ENCODE results near the gene CCDC142.
A peak's percentile ranks its signal among the peaks of the same experiment; 100 is the strongest.

Gene CCDC142

DNA sequence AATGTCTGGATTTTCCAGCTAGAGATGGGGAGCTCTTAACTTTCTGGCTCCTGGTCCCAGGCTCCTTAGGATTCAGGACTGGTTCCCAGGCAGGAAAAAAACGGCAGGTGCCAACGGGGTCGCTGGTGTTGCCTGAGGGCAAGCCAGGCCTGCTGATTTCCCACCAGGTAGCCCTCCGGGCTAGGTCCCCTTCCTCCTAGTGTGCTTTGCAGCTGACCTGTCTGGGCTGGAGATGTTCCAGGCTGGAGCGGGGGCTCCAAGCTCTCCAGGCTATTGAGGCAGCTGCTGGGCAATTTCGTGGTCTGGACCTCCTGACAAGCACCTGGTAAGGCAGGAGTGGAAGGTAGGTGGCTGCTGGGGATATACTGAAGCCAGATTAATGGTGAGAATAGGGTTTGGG lies 8.3 kb downstream of the CCDC142 start:
- no peak overlapping the region for H3K4me2 ChIP-seq (ENCODE audit: insufficient read depth, low read length, poor library complexity, severe bottlenecking)
- no peak overlapping the region for H2AK5ac ChIP-seq (ENCODE audit: low read depth, low read length)
- H4K8ac ChIP-seq (ENCODE audit: low read depth, low read length) = no peak overlapping the region
- H3K79me1 ChIP-seq (ENCODE audit: low read depth, low read length) = no peaks in the 10 kb centered on the region
- DNase-seq (ENCODE audit: low spot score) = no peak
- H3K4me1 ChIP-seq (ENCODE audit: control insufficient read depth in 2 of 2, insufficient read depth in 1 of 2, low read depth in 1 of 2, low read length in 2 of 2) = peaks cover 6 to 11% of the 10 kb centered on the region in 2 donors
- no peak overlapping the region for H3K23ac ChIP-seq (ENCODE audit: low read depth, low read length, poor library complexity)
- peaks cover 24 to 49% of the 10 kb centered on the region in 2 donors for H3K36me3 ChIP-seq (replicated peaks in 1 of 2; ENCODE audit: control insufficient read depth in 2 of 2, insufficient read depth in 2 of 2, low read length in 2 of 2)
- H2BK5ac ChIP-seq (ENCODE audit: low read length) = no peak overlapping the region
- no peaks in the 10 kb centered on the region for H3K9me3 ChIP-seq (replicated peaks in 1 of 2; ENCODE audit: control insufficient read depth in 2 of 2, insufficient read depth in 1 of 2, low read depth in 1 of 2, low read length in 2 of 2)
- H3K9ac ChIP-seq (ENCODE audit: low read depth, low read length, poor library complexity) = no peak overlapping the region
- no peak overlapping the region for H3K18ac ChIP-seq (ENCODE audit: low read length)
- no peak overlapping the region for H2BK15ac ChIP-seq (ENCODE audit: low read length)
- H3K27me3 ChIP-seq (ENCODE audit: control insufficient read depth in 3 of 3, insufficient read depth in 3 of 3, low read depth in 1 of 3, low read length in 3 of 3) = no peaks in the 10 kb centered on the region
- H3K14ac ChIP-seq (ENCODE audit: low read length) = no peak overlapping the region
- H3K4me3 ChIP-seq (ENCODE audit: low read length in 2 of 2) = no peak overlapping the region
- no CpG with 5 or more reads among the region's 6 CpGs for WGBS, 2 donors (ENCODE audit: extremely low coverage in 2 of 2, insufficient read length in 2 of 2, insufficient replicate concordance in 1 of 2)
- H3K4ac ChIP-seq (ENCODE audit: low read length) = no peak overlapping the region
- no peak overlapping the region for H2BK120ac ChIP-seq (ENCODE audit: low read depth, low read length)
- no peak overlapping the region for H3K27ac ChIP-seq (replicated peaks; ENCODE audit: low read length)
- no peak overlapping the region for H2BK12ac ChIP-seq (ENCODE audit: low read length)
- H2AFZ ChIP-seq (ENCODE audit: low read length) = no peak overlapping the region
- no peak overlapping the region for H4K91ac ChIP-seq (ENCODE audit: low read depth, low read length, poor library complexity)

DNA sequence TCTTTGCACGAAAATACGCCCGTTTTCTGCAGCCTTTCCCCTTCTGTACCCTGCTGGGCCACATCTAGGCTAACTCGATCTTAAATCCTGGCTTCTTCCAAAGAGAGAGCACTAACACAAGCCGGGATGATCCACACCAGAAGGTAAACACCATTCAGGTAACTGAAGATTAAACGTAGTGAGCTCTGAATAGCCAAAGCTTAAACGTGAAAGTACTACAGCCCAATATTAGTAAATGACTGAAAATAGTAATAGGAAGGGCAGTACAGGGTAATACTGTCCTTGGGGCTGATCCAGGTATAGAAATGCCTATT lies 9.9 kb downstream of the CCDC142 start:
- DNase-seq (ENCODE audit: low spot score) = no peak
- peak overlapping the region; percentile 74 to 89 for H3K4me3 ChIP-seq (ENCODE audit: low read length in 2 of 2)
- H2BK120ac ChIP-seq (ENCODE audit: low read depth, low read length) = no peak overlapping the region
- H3K4ac ChIP-seq (ENCODE audit: low read length) = no peak overlapping the region
- H2BK15ac ChIP-seq (ENCODE audit: low read length) = no peak overlapping the region
- H2AFZ ChIP-seq (ENCODE audit: low read length) = peak overlapping the region; percentile 83
- no peak overlapping the region for H2BK5ac ChIP-seq (ENCODE audit: low read length)
- H3K18ac ChIP-seq (ENCODE audit: low read length) = peak overlapping the region; percentile 63
- H3K23ac ChIP-seq (ENCODE audit: low read depth, low read length, poor library complexity) = no peak overlapping the region
- peak overlapping the region; percentile 58 for H4K8ac ChIP-seq (ENCODE audit: low read depth, low read length)
- peak overlapping the region; percentile 81 for H3K9ac ChIP-seq (ENCODE audit: low read depth, low read length, poor library complexity)
- no peak overlapping the region for H3K14ac ChIP-seq (ENCODE audit: low read length)
- H4K91ac ChIP-seq (ENCODE audit: low read depth, low read length, poor library complexity) = no peak overlapping the region
- H3K27ac ChIP-seq (replicated peaks; ENCODE audit: low read length) = peak overlapping the region; percentile 87
- peaks cover 24 to 44% of the 10 kb centered on the region in 2 donors for H3K36me3 ChIP-seq (replicated peaks in 1 of 2; ENCODE audit: control insufficient read depth in 2 of 2, insufficient read depth in 2 of 2, low read length in 2 of 2)
- WGBS, 2 donors (ENCODE audit: extremely low coverage in 2 of 2, insufficient read length in 2 of 2, insufficient replicate concordance in 1 of 2) = no CpG with 5 or more reads among the region's 7 CpGs
- H3K27me3 ChIP-seq (ENCODE audit: control insufficient read depth in 3 of 3, insufficient read depth in 3 of 3, low read depth in 1 of 3, low read length in 3 of 3) = no peaks in the 10 kb centered on the region
- peaks cover 6 to 11% of the 10 kb centered on the region in 2 donors for H3K4me1 ChIP-seq (ENCODE audit: control insufficient read depth in 2 of 2, insufficient read depth in 1 of 2, low read depth in 1 of 2, low read length in 2 of 2)
- no peaks in the 10 kb centered on the region for H3K79me1 ChIP-seq (ENCODE audit: low read depth, low read length)
- peak overlapping the region; percentile 87 for H3K4me2 ChIP-seq (ENCODE audit: insufficient read depth, low read length, poor library complexity, severe bottlenecking)
- H3K9me3 ChIP-seq (replicated peaks in 1 of 2; ENCODE audit: control insufficient read depth in 2 of 2, insufficient read depth in 1 of 2, low read depth in 1 of 2, low read length in 2 of 2) = no peaks in the 10 kb centered on the region
- H2AK5ac ChIP-seq (ENCODE audit: low read depth, low read length) = no peak overlapping the region
- H2BK12ac ChIP-seq (ENCODE audit: low read length) = no peak overlapping the region

DNA sequence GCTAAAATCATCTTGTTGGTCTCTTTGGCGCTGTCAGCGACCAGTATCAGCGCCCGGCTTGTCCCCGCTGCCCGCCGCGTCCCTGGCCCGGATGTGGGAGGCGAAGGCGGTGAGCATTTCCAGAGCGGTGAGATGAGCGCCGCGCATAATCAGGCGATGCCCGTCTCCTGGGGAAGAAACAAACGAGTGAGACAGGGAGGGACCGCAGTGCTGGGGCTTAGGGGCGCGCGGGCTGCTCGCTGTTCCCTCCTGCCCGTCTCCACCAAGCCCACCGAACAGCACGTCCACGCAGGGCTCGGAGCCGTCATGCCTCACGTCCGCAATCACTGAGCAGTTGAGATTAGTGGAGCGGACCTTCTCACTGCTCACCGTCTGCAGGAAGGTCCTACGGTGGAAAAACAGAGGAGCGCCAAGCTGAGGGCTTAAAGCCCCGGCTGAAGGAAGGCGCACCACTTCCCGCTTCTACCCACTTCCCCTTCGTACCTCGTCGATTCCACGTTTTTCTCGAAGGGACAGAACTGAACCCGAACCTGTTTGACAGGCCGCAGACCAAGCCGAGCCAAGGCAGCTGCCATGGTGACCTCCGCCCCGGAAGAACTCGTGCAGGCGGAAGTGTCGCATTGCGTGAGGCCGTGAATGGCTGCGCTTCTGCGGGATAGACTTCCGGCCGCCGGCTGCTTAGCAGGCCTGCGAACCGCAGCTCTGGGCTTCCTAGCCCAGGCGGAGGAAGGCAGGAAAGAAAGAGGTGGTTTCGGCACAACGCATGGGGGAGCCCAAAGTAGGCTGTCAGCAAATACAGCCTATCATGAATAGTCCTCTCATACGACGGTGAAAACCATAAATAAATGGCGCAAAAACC lies 10.5 kb downstream of the CCDC142 start, which contains the start of gene MRPL53:
MRPL53 (minus strand) TSS at position 595 of the 859 bp plus-strand sequence; CDS start at position 575, 20 bp downstream.
- H2BK12ac ChIP-seq (ENCODE audit: low read length) = no peak within 1 kb of the TSS
- peak within 1 kb of the TSS; percentile 58 for H4K8ac ChIP-seq (ENCODE audit: low read depth, low read length)
- peak within 1 kb of the TSS; percentile 87 for H3K27ac ChIP-seq (replicated peaks; ENCODE audit: low read length)
- peak within 1 kb of the TSS; percentile 74 to 89 for H3K4me3 ChIP-seq (ENCODE audit: low read length in 2 of 2)
- peaks cover 6 to 11% of the 10 kb centered on the region in 2 donors for H3K4me1 ChIP-seq (ENCODE audit: control insufficient read depth in 2 of 2, insufficient read depth in 1 of 2, low read depth in 1 of 2, low read length in 2 of 2)
- H3K9me3 ChIP-seq (replicated peaks in 1 of 2; ENCODE audit: control insufficient read depth in 2 of 2, insufficient read depth in 1 of 2, low read depth in 1 of 2, low read length in 2 of 2) = no peaks in the 10 kb centered on the region
- H3K27me3 ChIP-seq (ENCODE audit: control insufficient read depth in 3 of 3, insufficient read depth in 3 of 3, low read depth in 1 of 3, low read length in 3 of 3) = no peaks in the 10 kb centered on the region
- no peak within 1 kb of the TSS for H2BK15ac ChIP-seq (ENCODE audit: low read length)
- H3K18ac ChIP-seq (ENCODE audit: low read length) = peak within 1 kb of the TSS; percentile 78
- H4K91ac ChIP-seq (ENCODE audit: low read depth, low read length, poor library complexity) = no peak within 1 kb of the TSS
- peak within 1 kb of the TSS; percentile 23 for H2AK5ac ChIP-seq (ENCODE audit: low read depth, low read length)
- H3K9ac ChIP-seq (ENCODE audit: low read depth, low read length, poor library complexity) = peak within 1 kb of the TSS; percentile 91
- no peaks in the 10 kb centered on the region for H3K79me1 ChIP-seq (ENCODE audit: low read depth, low read length)
- no CpG with 5 or more reads among the region's 66 CpGs for WGBS, 2 donors (ENCODE audit: extremely low coverage in 2 of 2, insufficient read length in 2 of 2, insufficient replicate concordance in 1 of 2)
- no peak within 1 kb of the TSS for H3K4ac ChIP-seq (ENCODE audit: low read length)
- peak; percentile 89 for DNase-seq (ENCODE audit: low spot score)
- H2BK5ac ChIP-seq (ENCODE audit: low read length) = no peak within 1 kb of the TSS
- H3K14ac ChIP-seq (ENCODE audit: low read length) = peak within 1 kb of the TSS; percentile 5
- H3K4me2 ChIP-seq (ENCODE audit: insufficient read depth, low read length, poor library complexity, severe bottlenecking) = peak within 1 kb of the TSS; percentile 87
- H3K36me3 ChIP-seq (replicated peaks in 1 of 2; ENCODE audit: control insufficient read depth in 2 of 2, insufficient read depth in 2 of 2, low read length in 2 of 2) = peaks cover 20 to 39% of the 10 kb centered on the region in 2 donors
- peak within 1 kb of the TSS; percentile 42 for H2BK120ac ChIP-seq (ENCODE audit: low read depth, low read length)
- H2AFZ ChIP-seq (ENCODE audit: low read length) = peak within 1 kb of the TSS; percentile 83
- H3K23ac ChIP-seq (ENCODE audit: low read depth, low read length, poor library complexity) = peak within 1 kb of the TSS; percentile 96

GRCh38 chr2:74471332-74472065 lies 11.3 kb downstream of the CCDC142 start:
- peak overlapping the region; percentile 87 for H3K27ac ChIP-seq (replicated peaks; ENCODE audit: low read length)
- H4K91ac ChIP-seq (ENCODE audit: low read depth, low read length, poor library complexity) = no peak overlapping the region
- H3K79me1 ChIP-seq (ENCODE audit: low read depth, low read length) = no peaks in the 10 kb centered on the region
- no peaks in the 10 kb centered on the region for H3K27me3 ChIP-seq (ENCODE audit: control insufficient read depth in 3 of 3, insufficient read depth in 3 of 3, low read depth in 1 of 3, low read length in 3 of 3)
- H3K4me3 ChIP-seq (ENCODE audit: low read length in 2 of 2) = peak overlapping the region; percentile 74 to 89
- no peak overlapping the region for H3K14ac ChIP-seq (ENCODE audit: low read length)
- no peak overlapping the region for H4K8ac ChIP-seq (ENCODE audit: low read depth, low read length)
- H3K36me3 ChIP-seq (replicated peaks in 1 of 2; ENCODE audit: control insufficient read depth in 2 of 2, insufficient read depth in 2 of 2, low read length in 2 of 2) = peaks cover 15 to 31% of the 10 kb centered on the region in 2 donors
- no CpG with 5 or more reads among the region's 16 CpGs for WGBS, 2 donors (ENCODE audit: extremely low coverage in 2 of 2, insufficient read length in 2 of 2, insufficient replicate concordance in 1 of 2)
- no peak overlapping the region for H3K4ac ChIP-seq (ENCODE audit: low read length)
- H3K9ac ChIP-seq (ENCODE audit: low read depth, low read length, poor library complexity) = peak overlapping the region; percentile 91
- no peak overlapping the region for H2AK5ac ChIP-seq (ENCODE audit: low read depth, low read length)
- no peak overlapping the region for H2BK15ac ChIP-seq (ENCODE audit: low read length)
- H2BK12ac ChIP-seq (ENCODE audit: low read length) = no peak overlapping the region
- H3K23ac ChIP-seq (ENCODE audit: low read depth, low read length, poor library complexity) = peak overlapping the region; percentile 96
- H3K4me2 ChIP-seq (ENCODE audit: insufficient read depth, low read length, poor library complexity, severe bottlenecking) = peak overlapping the region; percentile 87
- no peak overlapping the region for H2BK5ac ChIP-seq (ENCODE audit: low read length)
- peaks cover 6 to 11% of the 10 kb centered on the region in 2 donors for H3K4me1 ChIP-seq (ENCODE audit: control insufficient read depth in 2 of 2, insufficient read depth in 1 of 2, low read depth in 1 of 2, low read length in 2 of 2)
- no peak overlapping the region for H2BK120ac ChIP-seq (ENCODE audit: low read depth, low read length)
- no peak for DNase-seq (ENCODE audit: low spot score)
- peak overlapping the region; percentile 83 for H2AFZ ChIP-seq (ENCODE audit: low read length)
- H3K9me3 ChIP-seq (replicated peaks in 1 of 2; ENCODE audit: control insufficient read depth in 2 of 2, insufficient read depth in 1 of 2, low read depth in 1 of 2, low read length in 2 of 2) = no peaks in the 10 kb centered on the region
- H3K18ac ChIP-seq (ENCODE audit: low read length) = no peak overlapping the region
